Gastrocnemius medialis (tissue), 4 donors: ENCODE results near the gene SRPRA. TPM values are rescaled to one million over a fixed set of nuclear protein-coding genes. Genes with fewer than 3 reads are reported as not detected.

Source experiments
- ATAC-seq, 2 donors: fragments of 150-250 bp; one replicate each; pipeline ENCODE4 v1.9.1; 2016
- DNase-seq, 2 donors: peaks; one replicate each; pipeline ENCODE4 v3.0.0-alpha.2; 2019
- H3K27ac ChIP-seq, 4 donors: fragments of 200-600 bp; sonication (generic); 1 replicate in 1 of 4; 2 replicates in 3 of 4; pipeline ENCODE4 v1.5.1; 2016 to 2018; ENCODE audit warnings: mild to moderate bottlenecking in 2 of 4, moderate library complexity in 1 of 4
- H3K27me3 ChIP-seq, 3 donors: fragments of 200-600 bp; sonication (generic) in 2 of 3; 1 replicate in 1 of 3; 2 replicates in 2 of 3; pipeline versions ENCODE4 v1.5.1 to v1.6.0; 2016 to 2019; ENCODE audit warnings: mild to moderate bottlenecking in 1 of 3, moderate library complexity in 1 of 3
- H3K36me3 ChIP-seq, 2 donors: fragments of 200-600 bp; sonication (generic) in 1 of 2; one replicate each; pipeline ENCODE4 v1.5.1; 2017 to 2018
- H3K4me1 ChIP-seq, 2 donors: fragments of 200-600 bp; sonication (generic) in 1 of 2; one replicate each; pipeline ENCODE4 v1.5.1; 2016 to 2017; ENCODE audit warnings: mild to moderate bottlenecking in 2 of 2
- H3K4me3 ChIP-seq, 4 donors: fragments of 200-600 bp; sonication (generic) in 3 of 4; 1 replicate in 1 of 4; 2 replicates in 3 of 4; pipeline ENCODE4 v1.5.1; 2016 to 2019; ENCODE audit warnings: mild to moderate bottlenecking in 2 of 4
- H3K9me3 ChIP-seq, 3 donors: fragments of 200-600 bp; sonication (generic) in 2 of 3; 1 replicate in 1 of 3; 2 replicates in 2 of 3; pipeline ENCODE4 v1.5.1; 2016 to 2019
- CTCF ChIP-seq, 5 experiments: fragments of 450-650 bp in 3 of 5; fragments of 200-600 bp in 2 of 5; sonication (generic) in 2 of 5; IDR thresholded peaks in 4 of 5; conservative IDR thresholded peaks in 1 of 5; 1 replicate in 4 of 5; 2 replicates in 1 of 5; pipeline ENCODE4 v1.5.1; 2016 to 2019; ENCODE audit warnings: antibody characterized with exemption in 5 of 5, mild to moderate bottlenecking in 3 of 5, moderate library complexity in 3 of 5
- POLR2A ChIP-seq, 2 donors: fragments of 450-650 bp; IDR thresholded peaks; one replicate each; pipeline ENCODE4 v1.6.1; 2017; ENCODE audit warnings: antibody characterized with exemption in 2 of 2, mild to moderate bottlenecking in 2 of 2, moderate library complexity in 2 of 2
- in situ Hi-C, 4 donors: fragments of 200-750 bp; cut with MboI; loops; one replicate each; pipeline versions ENCODE4 v1.15.0 to v1.8.0; 2017; ENCODE audit warnings: low sequenced_read_pairs in 4 of 4
- intact Hi-C: fragments of 100-400 bp; cut with DNase I; formaldehyde crosslinking; loops from one replicate; pipeline ENCODE4 v1.15.1; 2023; ENCODE audit warnings: low total_unique reads
- total RNA-seq, 4 donors: library from RNA; depleted of rRNA; stranded (reverse); fragments of >200 nt; gene quantifications; one replicate each; pipeline versions ENCODE4 v1.1.0 to v1.2.3, GENCODE V29; 2016

SRPRA gene
- total RNA-seq, 4 donors from 2014 or later, result 72.3 to 101 (median 79.4) TPM

GRCh38 chr11:126282361-126282735, 13.7 kb upstream of the SRPRA start:
- no peak for TF ChIP-seq CTCF (IDR thresholded peaks at IDR 0.05 in 4 of 5, conservative IDR thresholded peaks at IDR 0.05 in 1 of 5)
- TF ChIP-seq POLR2A (IDR thresholded peaks at IDR 0.05), result no peak
- intact Hi-C loops, result no loop called here
- peak; percentile 20 to 44 for DNase-seq

GRCh38 chr11:126281666-126282175, 13.0 kb upstream of the SRPRA start:
- DNase-seq (no peak), ATAC-seq (no peak)
- H3K27me3 ChIP-seq, result no peaks in the 10 kb centered on the region
- no peaks in the 10 kb centered on the region for H3K9me3 ChIP-seq
- TF ChIP-seq CTCF (IDR thresholded peaks at IDR 0.05 in 4 of 5, conservative IDR thresholded peaks at IDR 0.05 in 1 of 5), result no peak
- TF ChIP-seq POLR2A (IDR thresholded peaks at IDR 0.05), result no peak
- H3K4me1 ChIP-seq, result peaks cover 11 to 21% of the 10 kb centered on the region in 2 donors
- peak overlapping the region; percentile 72 to 88 (median 84) for H3K4me3 ChIP-seq
- intact Hi-C loops, result no loop called here
- in situ Hi-C loops, result no loop called here
- peaks cover 0 to 7% of the 10 kb centered on the region in 2 donors for H3K36me3 ChIP-seq
- H3K27ac ChIP-seq, result peak overlapping the region; percentile 85 to 95 (median 92)

More at GRCh38 chr11:126282361-126282735, 13.7 kb upstream of the SRPRA start:
- H3K27me3 ChIP-seq, result no peaks in the 10 kb centered on the region
- peaks cover 0 to 1% of the 10 kb centered on the region in 2 donors for H3K36me3 ChIP-seq
- peak overlapping the region; percentile 85 to 95 (median 92) for H3K27ac ChIP-seq
- H3K4me1 ChIP-seq, result peaks cover 11 to 21% of the 10 kb centered on the region in 2 donors
- H3K9me3 ChIP-seq, result no peaks in the 10 kb centered on the region
- in situ Hi-C loops, result no loop called here
- peak; percentile 59 to 63 for ATAC-seq
- H3K4me3 ChIP-seq, result peak overlapping the region; percentile 72 to 88 (median 84)

GRCh38 chr11:126281245-126281644, 12.6 kb upstream of the SRPRA start:
- DNase-seq (no peak), ATAC-seq (no peak)
- Histone ChIP-seq H3K9me3 (no peaks in the 10 kb centered on the region), H3K27me3 (no peaks in the 10 kb centered on the region), H3K4me1 (peaks cover 11 to 21% of the 10 kb centered on the region in 2 donors), H3K4me3 (no peak overlapping the region), H3K27ac (peak overlapping the region in 1 of 4 donors; percentile 94), H3K36me3 (peaks cover 0 to 10% of the 10 kb centered on the region in 2 donors)
- intact Hi-C loops (no loop called here), in situ Hi-C loops (no loop called here)
- TF ChIP-seq CTCF (IDR thresholded peaks at IDR 0.05 in 4 of 5, conservative IDR thresholded peaks at IDR 0.05 in 1 of 5) (no peak), POLR2A (IDR thresholded peaks at IDR 0.05) (no peak)

- peaks cover 11 to 21% of the 10 kb centered on the region in 2 donors for H3K4me1 ChIP-seq
- H3K9me3 ChIP-seq, result no peaks in the 10 kb centered on the region
- in situ Hi-C loops (no loop called here), intact Hi-C loops (no loop called here)
- TF ChIP-seq POLR2A (IDR thresholded peaks at IDR 0.05), result no peak
- no peak for TF ChIP-seq CTCF (IDR thresholded peaks at IDR 0.05 in 4 of 5, conservative IDR thresholded peaks at IDR 0.05 in 1 of 5)
- no peak for DNase-seq
- no peak overlapping the region for H3K4me3 ChIP-seq
- peaks cover 0 to 16% of the 10 kb centered on the region in 2 donors for H3K36me3 ChIP-seq
- H3K27me3 ChIP-seq, result no peaks in the 10 kb centered on the region
- H3K27ac ChIP-seq, result no peak overlapping the region
- ATAC-seq, result no peak
These were observed 11.9 kb upstream of the SRPRA start for GRCh38 chr11:126280595-126280994.
